ENCODE results near the gene PTK6.
A peak's percentile ranks its signal among the peaks of the same experiment; 100 is the strongest.
"Not testable (repeated sequence)": the region's sequence is repeated elsewhere in the genome, so short reads cannot be mapped to it uniquely, and the experiment has no call there.

PTK6 gene

GRCh38 chr20:63562461-63563224 lies 25.5 kb upstream of the PTK6 start:
- H3K27ac ChIP-seq (ENCODE audit: insufficient read depth, low read length, poor library complexity, severe bottlenecking) = no peak overlapping the region
- no peaks in the 10 kb centered on the region for H3K27me3 ChIP-seq (replicated peaks; ENCODE audit: control insufficient read depth, insufficient read depth, low read length, poor library complexity, severe bottlenecking)
- no peak for DNase-seq
- H3K4me3 ChIP-seq (ENCODE audit: insufficient read depth, low read depth, low read length, poor library complexity, severe bottlenecking) = no peak overlapping the region
- no peaks in the 10 kb centered on the region for H3K9me3 ChIP-seq (ENCODE audit: control insufficient read depth, low read length)
- H3K4me1 ChIP-seq (ENCODE audit: control insufficient read depth, insufficient read depth, low read length, poor library complexity, severe bottlenecking) = peaks cover 3% of the 10 kb centered on the region
- H3K36me3 ChIP-seq (ENCODE audit: control insufficient read depth, insufficient read depth, low read length) = peaks cover 48% of the 10 kb centered on the region

GRCh38 chr20:63561624-63562396 lies 24.6 kb upstream of the PTK6 start:
- Histone ChIP-seq H3K4me1 (ENCODE audit: control insufficient read depth, insufficient read depth, low read length, poor library complexity, severe bottlenecking) (no peaks in the 10 kb centered on the region), H3K27me3 (replicated peaks; ENCODE audit: control insufficient read depth, insufficient read depth, low read length, poor library complexity, severe bottlenecking) (no peaks in the 10 kb centered on the region), H3K4me3 (ENCODE audit: insufficient read depth, low read depth, low read length, poor library complexity, severe bottlenecking) (no peak overlapping the region), H3K9me3 (ENCODE audit: control insufficient read depth, low read length) (no peaks in the 10 kb centered on the region), H3K36me3 (ENCODE audit: control insufficient read depth, insufficient read depth, low read length) (peaks cover 48% of the 10 kb centered on the region), H3K27ac (ENCODE audit: insufficient read depth, low read length, poor library complexity, severe bottlenecking) (no peak overlapping the region)
- DNase-seq = no peak

GRCh38 chr20:63560856-63561609 lies 23.9 kb upstream of the PTK6 start:
- H3K9me3 ChIP-seq (ENCODE audit: control insufficient read depth, low read length) = no peaks in the 10 kb centered on the region
- no peak for DNase-seq
- peaks cover 48% of the 10 kb centered on the region for H3K36me3 ChIP-seq (ENCODE audit: control insufficient read depth, insufficient read depth, low read length)
- no peak overlapping the region for H3K27ac ChIP-seq (ENCODE audit: insufficient read depth, low read length, poor library complexity, severe bottlenecking)
- H3K4me3 ChIP-seq (ENCODE audit: insufficient read depth, low read depth, low read length, poor library complexity, severe bottlenecking) = no peak overlapping the region
- no peaks in the 10 kb centered on the region for H3K4me1 ChIP-seq (ENCODE audit: control insufficient read depth, insufficient read depth, low read length, poor library complexity, severe bottlenecking)
- H3K27me3 ChIP-seq (replicated peaks; ENCODE audit: control insufficient read depth, insufficient read depth, low read length, poor library complexity, severe bottlenecking) = no peaks in the 10 kb centered on the region

GRCh38 chr20:63560333-63560805 lies 23.2 kb upstream of the PTK6 start:
- Histone ChIP-seq H3K27me3 (replicated peaks; ENCODE audit: control insufficient read depth, insufficient read depth, low read length, poor library complexity, severe bottlenecking) (no peaks in the 10 kb centered on the region), H3K4me1 (ENCODE audit: control insufficient read depth, insufficient read depth, low read length, poor library complexity, severe bottlenecking) (no peaks in the 10 kb centered on the region), H3K36me3 (ENCODE audit: control insufficient read depth, insufficient read depth, low read length) (peaks cover 48% of the 10 kb centered on the region), H3K4me3 (ENCODE audit: insufficient read depth, low read depth, low read length, poor library complexity, severe bottlenecking) (no peak overlapping the region), H3K27ac (ENCODE audit: insufficient read depth, low read length, poor library complexity, severe bottlenecking) (no peak overlapping the region), H3K9me3 (ENCODE audit: control insufficient read depth, low read length) (no peaks in the 10 kb centered on the region)
- no peak for DNase-seq

- DNase-seq = peak in 2 of 3 donors; percentile 42 to 70
- not testable (repeated sequence) for H3K27ac ChIP-seq (ENCODE audit: insufficient read depth, low read length, poor library complexity, severe bottlenecking); H3K4me3 ChIP-seq (ENCODE audit: insufficient read depth, low read depth, low read length, poor library complexity, severe bottlenecking); H3K9me3 ChIP-seq (ENCODE audit: control insufficient read depth, low read length); H3K4me1 ChIP-seq (ENCODE audit: control insufficient read depth, insufficient read depth, low read length, poor library complexity, severe bottlenecking); H3K27me3 ChIP-seq (replicated peaks; ENCODE audit: control insufficient read depth, insufficient read depth, low read length, poor library complexity, severe bottlenecking)
- H3K36me3 ChIP-seq (ENCODE audit: control insufficient read depth, insufficient read depth, low read length) = peaks cover 42% of the 10 kb centered on the region
These were observed 22.5 kb upstream of the PTK6 start for GRCh38 chr20:63559485-63560332.

- DNase-seq = no peak
- no peaks in the 10 kb centered on the region for H3K27me3 ChIP-seq (replicated peaks; ENCODE audit: control insufficient read depth, insufficient read depth, low read length, poor library complexity, severe bottlenecking)
- no peak overlapping the region for H3K4me3 ChIP-seq (ENCODE audit: insufficient read depth, low read depth, low read length, poor library complexity, severe bottlenecking)
- no peak overlapping the region for H3K27ac ChIP-seq (ENCODE audit: insufficient read depth, low read length, poor library complexity, severe bottlenecking)
- no peaks in the 10 kb centered on the region for H3K9me3 ChIP-seq (ENCODE audit: control insufficient read depth, low read length)
- no peaks in the 10 kb centered on the region for H3K4me1 ChIP-seq (ENCODE audit: control insufficient read depth, insufficient read depth, low read length, poor library complexity, severe bottlenecking)
- peaks cover 34% of the 10 kb centered on the region for H3K36me3 ChIP-seq (ENCODE audit: control insufficient read depth, insufficient read depth, low read length)
These were observed 21.8 kb upstream of the PTK6 start for GRCh38 chr20:63558804-63559484.

- no peaks in the 10 kb centered on the region for H3K27me3 ChIP-seq (replicated peaks; ENCODE audit: control insufficient read depth, insufficient read depth, low read length, poor library complexity, severe bottlenecking)
- H3K9me3 ChIP-seq (ENCODE audit: control insufficient read depth, low read length) = no peaks in the 10 kb centered on the region
- H3K36me3 ChIP-seq (ENCODE audit: control insufficient read depth, insufficient read depth, low read length) = peaks cover 22% of the 10 kb centered on the region
- no peak for DNase-seq
- no peak overlapping the region for H3K4me3 ChIP-seq (ENCODE audit: insufficient read depth, low read depth, low read length, poor library complexity, severe bottlenecking)
- H3K27ac ChIP-seq (ENCODE audit: insufficient read depth, low read length, poor library complexity, severe bottlenecking) = no peak overlapping the region
- H3K4me1 ChIP-seq (ENCODE audit: control insufficient read depth, insufficient read depth, low read length, poor library complexity, severe bottlenecking) = peaks cover 10% of the 10 kb centered on the region
These were observed 20.3 kb upstream of the PTK6 start for GRCh38 chr20:63557481-63557891.

- Histone ChIP-seq H3K27me3 (replicated peaks; ENCODE audit: control insufficient read depth, insufficient read depth, low read length, poor library complexity, severe bottlenecking) (no peaks in the 10 kb centered on the region), H3K9me3 (ENCODE audit: control insufficient read depth, low read length) (no peaks in the 10 kb centered on the region), H3K27ac (ENCODE audit: insufficient read depth, low read length, poor library complexity, severe bottlenecking) (no peak overlapping the region), H3K36me3 (ENCODE audit: control insufficient read depth, insufficient read depth, low read length) (peaks cover 17% of the 10 kb centered on the region), H3K4me3 (ENCODE audit: insufficient read depth, low read depth, low read length, poor library complexity, severe bottlenecking) (no peak overlapping the region), H3K4me1 (ENCODE audit: control insufficient read depth, insufficient read depth, low read length, poor library complexity, severe bottlenecking) (peaks cover 16% of the 10 kb centered on the region)
- no peak for DNase-seq
These were observed 19.8 kb upstream of the PTK6 start for GRCh38 chr20:63556873-63557478.

All from effector memory CD4-positive, alpha-beta T cell (primary cell).